Measurements from ENCODE around the gene SPATA2L. TPM values are rescaled to one million over a fixed set of nuclear protein-coding genes. Genes with fewer than 3 reads are reported as not detected.
A peak's percentile ranks its signal among the peaks of the same experiment; 100 is the strongest.

SPATA2L gene
- total and polyA plus RNA-seq, 2 of the 13 experiments (the other 11 are each of a cell fraction or from before 2014, with no cell fraction given), result 9.1 to 20.7 TPM

DNA sequence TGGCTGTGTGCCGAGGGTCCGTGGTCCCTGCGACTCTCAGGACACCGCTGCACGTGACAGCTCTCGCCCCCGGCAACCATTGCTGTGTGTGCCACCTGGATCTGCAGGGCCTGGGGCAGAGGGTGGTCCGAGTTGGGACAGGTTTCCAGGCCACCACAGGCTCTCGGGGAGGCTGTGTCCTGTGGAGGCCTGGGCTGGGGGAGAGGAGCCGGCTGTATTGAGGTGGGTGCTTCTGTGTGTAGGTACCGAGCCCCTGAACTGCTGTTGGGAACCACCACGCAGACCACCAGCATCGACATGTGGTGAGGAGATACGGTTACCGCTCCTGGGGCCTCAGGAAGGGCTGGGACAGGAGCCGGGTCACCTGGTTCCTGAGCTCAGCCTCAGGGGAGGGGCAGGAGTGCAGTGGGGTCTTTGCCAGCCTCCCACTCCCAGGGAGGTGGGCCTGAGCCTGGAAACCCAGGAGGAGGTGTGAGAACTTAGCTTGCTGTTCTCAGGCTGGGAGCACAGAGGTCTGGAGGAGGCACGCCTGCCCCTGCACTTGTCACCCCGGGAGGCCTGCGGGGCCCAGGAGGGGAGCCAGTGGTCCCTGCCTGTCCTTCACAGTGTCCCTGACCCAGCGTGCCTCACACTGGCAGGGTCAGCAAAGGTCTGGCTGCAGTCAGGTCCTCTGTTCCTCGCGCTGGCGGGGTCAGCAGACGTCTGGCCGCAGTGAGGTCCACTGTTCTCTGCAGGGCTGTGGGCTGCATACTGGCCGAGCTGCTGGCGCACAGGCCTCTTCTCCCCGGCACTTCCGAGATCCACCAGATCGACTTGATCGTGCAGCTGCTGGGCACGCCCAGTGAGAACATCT, 7.3 kb downstream of the SPATA2L start (continued):
- TF ChIP-seq ISX (CRISPR knock-in tag; conservative IDR thresholded peaks at IDR 0.05), result no peak
- TF ChIP-seq JUNB (CRISPR knock-in tag; IDR thresholded peaks at IDR 0.05; ENCODE audit: borderline replicate concordance), result no peak
- peak; percentile 47; the same call in 1 of the 2 replicates for TF ChIP-seq FOXA3 (CRISPR knock-in tag; IDR thresholded peaks at IDR 0.05)
- TF ChIP-seq ZBTB8A (CRISPR knock-in tag; IDR thresholded peaks at IDR 0.05; ENCODE audit: borderline replicate concordance, low read depth), result no peak
- peak; percentile 57; the same call in 1 of the 2 replicates for TF ChIP-seq ZNF607 (CRISPR knock-in tag; IDR thresholded peaks at IDR 0.05; ENCODE audit: borderline replicate concordance)
- TF ChIP-seq DR1 (CRISPR knock-in tag; IDR thresholded peaks at IDR 0.05), result no peak
- no peak for TF ChIP-seq ZNF17 (CRISPR knock-in tag; IDR thresholded peaks at IDR 0.05)
- no peak; the same call in 1 of the 2 replicates for TF ChIP-seq ZNF782 (CRISPR knock-in tag; IDR thresholded peaks at IDR 0.05; ENCODE audit: borderline replicate concordance)
- TF ChIP-seq ZNF883 (CRISPR knock-in tag; IDR thresholded peaks at IDR 0.05; ENCODE audit: not compliant biosample characterization), result no peak
- TF ChIP-seq, protein P1, sequence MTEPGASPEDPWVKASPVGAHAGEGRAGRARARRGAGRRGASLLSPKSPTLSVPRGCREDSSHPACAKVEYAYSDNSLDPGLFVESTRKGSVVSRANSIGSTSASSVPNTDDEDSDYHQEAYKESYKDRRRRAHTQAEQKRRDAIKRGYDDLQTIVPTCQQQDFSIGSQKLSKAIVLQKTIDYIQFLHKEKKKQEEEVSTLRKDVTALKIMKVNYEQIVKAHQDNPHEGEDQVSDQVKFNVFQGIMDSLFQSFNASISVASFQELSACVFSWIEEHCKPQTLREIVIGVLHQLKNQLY (CRISPR knock-in tag; IDR thresholded peaks at IDR 0.05), result 0 out of 2 replicates have a peak, but pooled peaks have one; percentile 12
- TF ChIP-seq, protein P2, sequence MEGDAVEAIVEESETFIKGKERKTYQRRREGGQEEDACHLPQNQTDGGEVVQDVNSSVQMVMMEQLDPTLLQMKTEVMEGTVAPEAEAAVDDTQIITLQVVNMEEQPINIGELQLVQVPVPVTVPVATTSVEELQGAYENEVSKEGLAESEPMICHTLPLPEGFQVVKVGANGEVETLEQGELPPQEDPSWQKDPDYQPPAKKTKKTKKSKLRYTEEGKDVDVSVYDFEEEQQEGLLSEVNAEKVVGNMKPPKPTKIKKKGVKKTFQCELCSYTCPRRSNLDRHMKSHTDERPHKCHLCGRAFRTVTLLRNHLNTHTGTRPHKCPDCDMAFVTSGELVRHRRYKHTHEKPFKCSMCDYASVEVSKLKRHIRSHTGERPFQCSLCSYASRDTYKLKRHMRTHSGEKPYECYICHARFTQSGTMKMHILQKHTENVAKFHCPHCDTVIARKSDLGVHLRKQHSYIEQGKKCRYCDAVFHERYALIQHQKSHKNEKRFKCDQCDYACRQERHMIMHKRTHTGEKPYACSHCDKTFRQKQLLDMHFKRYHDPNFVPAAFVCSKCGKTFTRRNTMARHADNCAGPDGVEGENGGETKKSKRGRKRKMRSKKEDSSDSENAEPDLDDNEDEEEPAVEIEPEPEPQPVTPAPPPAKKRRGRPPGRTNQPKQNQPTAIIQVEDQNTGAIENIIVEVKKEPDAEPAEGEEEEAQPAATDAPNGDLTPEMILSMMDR (CRISPR knock-in tag; IDR thresholded peaks at IDR 0.05), result peak; percentile 35
- peak; percentile 51 for TF ChIP-seq TOPORS (CRISPR knock-in tag; IDR thresholded peaks at IDR 0.05)
- TF ChIP-seq ZSCAN9 (CRISPR knock-in tag; IDR thresholded peaks at IDR 0.05; ENCODE audit: borderline replicate concordance), result no peak; the same call in 1 of the 2 replicates
- TF ChIP-seq, protein P3, sequence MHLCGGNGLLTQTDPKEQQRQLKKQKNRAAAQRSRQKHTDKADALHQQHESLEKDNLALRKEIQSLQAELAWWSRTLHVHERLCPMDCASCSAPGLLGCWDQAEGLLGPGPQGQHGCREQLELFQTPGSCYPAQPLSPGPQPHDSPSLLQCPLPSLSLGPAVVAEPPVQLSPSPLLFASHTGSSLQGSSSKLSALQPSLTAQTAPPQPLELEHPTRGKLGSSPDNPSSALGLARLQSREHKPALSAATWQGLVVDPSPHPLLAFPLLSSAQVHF (CRISPR knock-in tag; IDR thresholded peaks at IDR 0.05), result no peak; the same call in 1 of the 2 replicates
- TF ChIP-seq PHF8 (CRISPR knock-in tag; IDR thresholded peaks at IDR 0.05), result no peak
- TF ChIP-seq ZBTB38 (CRISPR knock-in tag; IDR thresholded peaks at IDR 0.05), result peak; percentile 92
- no peak for TF ChIP-seq ZNF232 (CRISPR knock-in tag; IDR thresholded peaks at IDR 0.05; ENCODE audit: borderline replicate concordance)
- no peak for TF ChIP-seq TGIF2 (CRISPR knock-in tag; IDR thresholded peaks at IDR 0.05)
- TF ChIP-seq, protein P4, sequence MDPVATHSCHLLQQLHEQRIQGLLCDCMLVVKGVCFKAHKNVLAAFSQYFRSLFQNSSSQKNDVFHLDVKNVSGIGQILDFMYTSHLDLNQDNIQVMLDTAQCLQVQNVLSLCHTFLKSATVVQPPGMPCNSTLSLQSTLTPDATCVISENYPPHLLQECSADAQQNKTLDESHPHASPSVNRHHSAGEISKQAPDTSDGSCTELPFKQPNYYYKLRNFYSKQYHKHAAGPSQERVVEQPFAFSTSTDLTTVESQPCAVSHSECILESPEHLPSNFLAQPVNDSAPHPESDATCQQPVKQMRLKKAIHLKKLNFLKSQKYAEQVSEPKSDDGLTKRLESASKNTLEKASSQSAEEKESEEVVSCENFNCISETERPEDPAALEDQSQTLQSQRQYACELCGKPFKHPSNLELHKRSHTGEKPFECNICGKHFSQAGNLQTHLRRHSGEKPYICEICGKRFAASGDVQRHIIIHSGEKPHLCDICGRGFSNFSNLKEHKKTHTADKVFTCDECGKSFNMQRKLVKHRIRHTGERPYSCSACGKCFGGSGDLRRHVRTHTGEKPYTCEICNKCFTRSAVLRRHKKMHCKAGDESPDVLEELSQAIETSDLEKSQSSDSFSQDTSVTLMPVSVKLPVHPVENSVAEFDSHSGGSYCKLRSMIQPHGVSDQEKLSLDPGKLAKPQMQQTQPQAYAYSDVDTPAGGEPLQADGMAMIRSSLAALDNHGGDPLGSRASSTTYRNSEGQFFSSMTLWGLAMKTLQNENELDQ (CRISPR knock-in tag; IDR thresholded peaks at IDR 0.05; ENCODE audit: borderline replicate concordance), result 0 out of 2 replicates have a peak, but pooled peaks have one; percentile 48
- TF ChIP-seq FOXK1 (CRISPR knock-in tag; IDR thresholded peaks at IDR 0.05; ENCODE audit: borderline replicate concordance, low read depth), result no peak
- TF ChIP-seq ZNF564 (CRISPR knock-in tag; IDR thresholded peaks at IDR 0.05), result no peak; the same call in 1 of the 2 replicates
- TF ChIP-seq EED (CRISPR knock-in tag; IDR thresholded peaks at IDR 0.05), result no peak; the same call in 1 of the 2 replicates
- TF ChIP-seq RARA (CRISPR knock-in tag; IDR thresholded peaks at IDR 0.05), result peak; percentile 98
- no peak for TF ChIP-seq ZNF33A (CRISPR knock-in tag; IDR thresholded peaks at IDR 0.05; ENCODE audit: borderline replicate concordance)
- no peak for TF ChIP-seq HNRNPUL1 (IDR thresholded peaks at IDR 0.05; ENCODE audit: low read depth, low read length)
